Tibial artery (tissue), 4 donors: ENCODE measurements around the gene LRP1B.

ENCODE experiments used
- DNase-seq, 2 donors: peaks; one replicate each; pipeline ENCODE4 v3.0.0-alpha.2; 2019
- H3K27ac ChIP-seq, 2 donors: fragments of 200-600 bp; sonication (generic) in 1 of 2; 1 replicate in 1 of 2; 2 replicates in 1 of 2; pipeline ENCODE4 v1.5.1; 2018 to 2019; ENCODE audit warnings: mild to moderate bottlenecking in 1 of 2
- H3K27me3 ChIP-seq, 2 donors: fragments of 200-600 bp; sonication (generic) in 1 of 2; one replicate each; pipeline versions ENCODE4 v1.5.1 to v1.6.0; 2016 to 2019
- H3K36me3 ChIP-seq, 3 donors: fragments of 200-600 bp; sonication (generic) in 2 of 3; one replicate each; pipeline ENCODE4 v1.5.1; 2016 to 2019; ENCODE audit warnings: mild to moderate bottlenecking in 2 of 3
- H3K4me1 ChIP-seq, 4 donors: fragments of 200-600 bp; sonication (generic) in 2 of 4; 1 replicate in 3 of 4; 2 replicates in 1 of 4; pipeline ENCODE4 v1.5.1; 2016 to 2019
- H3K4me3 ChIP-seq, 2 donors: fragments of 200-600 bp; sonication (generic) in 1 of 2; 1 replicate in 1 of 2; 2 replicates in 1 of 2; pipeline ENCODE4 v1.5.1; 2018 to 2019; ENCODE audit warnings: mild to moderate bottlenecking in 2 of 2
- H3K9me3 ChIP-seq, 3 donors: fragments of 200-600 bp; sonication (generic) in 1 of 3; one replicate each; pipeline ENCODE4 v1.5.1; 2016 to 2019
- intact Hi-C: fragments of 100-400 bp; cut with DNase I; formaldehyde crosslinking; loops from one replicate; pipeline ENCODE4 v1.15.0; 2023; ENCODE audit warnings: low total_unique reads
- TF ChIP-seq, protein P1 (sequence below), 2 experiments: fragments of 200-600 bp in 1 of 2; fragments of 450-650 bp in 1 of 2; IDR thresholded peaks; one replicate each; pipeline ENCODE4 v1.5.1; 2017 to 2019; ENCODE audit warnings: antibody characterized with exemption in 2 of 2, mild to moderate bottlenecking in 1 of 2, moderate library complexity in 1 of 2

LRP1B gene

GRCh38 chr2:140630557-140630956 lies 1500.3 kb downstream of the LRP1B start:
- Histone ChIP-seq H3K4me3 (no peak overlapping the region), H3K4me1 (no peaks in the 10 kb centered on the region), H3K9me3 (no peaks in the 10 kb centered on the region), H3K27ac (no peak overlapping the region), H3K36me3 (no peaks in the 10 kb centered on the region), H3K27me3 (no peaks in the 10 kb centered on the region)
- no peak for DNase-seq
- TF ChIP-seq, protein P1, sequence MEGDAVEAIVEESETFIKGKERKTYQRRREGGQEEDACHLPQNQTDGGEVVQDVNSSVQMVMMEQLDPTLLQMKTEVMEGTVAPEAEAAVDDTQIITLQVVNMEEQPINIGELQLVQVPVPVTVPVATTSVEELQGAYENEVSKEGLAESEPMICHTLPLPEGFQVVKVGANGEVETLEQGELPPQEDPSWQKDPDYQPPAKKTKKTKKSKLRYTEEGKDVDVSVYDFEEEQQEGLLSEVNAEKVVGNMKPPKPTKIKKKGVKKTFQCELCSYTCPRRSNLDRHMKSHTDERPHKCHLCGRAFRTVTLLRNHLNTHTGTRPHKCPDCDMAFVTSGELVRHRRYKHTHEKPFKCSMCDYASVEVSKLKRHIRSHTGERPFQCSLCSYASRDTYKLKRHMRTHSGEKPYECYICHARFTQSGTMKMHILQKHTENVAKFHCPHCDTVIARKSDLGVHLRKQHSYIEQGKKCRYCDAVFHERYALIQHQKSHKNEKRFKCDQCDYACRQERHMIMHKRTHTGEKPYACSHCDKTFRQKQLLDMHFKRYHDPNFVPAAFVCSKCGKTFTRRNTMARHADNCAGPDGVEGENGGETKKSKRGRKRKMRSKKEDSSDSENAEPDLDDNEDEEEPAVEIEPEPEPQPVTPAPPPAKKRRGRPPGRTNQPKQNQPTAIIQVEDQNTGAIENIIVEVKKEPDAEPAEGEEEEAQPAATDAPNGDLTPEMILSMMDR (IDR thresholded peaks at IDR 0.05): no peak
- intact Hi-C loops: no loop called here

GRCh38 chr2:140627885-140628284 lies 1502.9 kb downstream of the LRP1B start:
- no peaks in the 10 kb centered on the region for H3K27me3 ChIP-seq
- no peaks in the 10 kb centered on the region for H3K9me3 ChIP-seq
- TF ChIP-seq, protein P1 (IDR thresholded peaks at IDR 0.05): no peak
- H3K36me3 ChIP-seq: no peaks in the 10 kb centered on the region
- no peak overlapping the region for H3K4me3 ChIP-seq
- H3K4me1 ChIP-seq: no peaks in the 10 kb centered on the region
- intact Hi-C loops: no loop called here
- no peak overlapping the region for H3K27ac ChIP-seq
- DNase-seq: no peak

GRCh38 chr2:140627136-140627535 lies 1503.7 kb downstream of the LRP1B start:
- H3K9me3 ChIP-seq: no peaks in the 10 kb centered on the region
- TF ChIP-seq, protein P1 (IDR thresholded peaks at IDR 0.05): no peak
- DNase-seq: no peak
- no peaks in the 10 kb centered on the region for H3K4me1 ChIP-seq
- H3K27me3 ChIP-seq: no peaks in the 10 kb centered on the region
- no peak overlapping the region for H3K27ac ChIP-seq
- H3K36me3 ChIP-seq: no peaks in the 10 kb centered on the region
- no peak overlapping the region for H3K4me3 ChIP-seq
- intact Hi-C loops: no loop called here

DNA sequence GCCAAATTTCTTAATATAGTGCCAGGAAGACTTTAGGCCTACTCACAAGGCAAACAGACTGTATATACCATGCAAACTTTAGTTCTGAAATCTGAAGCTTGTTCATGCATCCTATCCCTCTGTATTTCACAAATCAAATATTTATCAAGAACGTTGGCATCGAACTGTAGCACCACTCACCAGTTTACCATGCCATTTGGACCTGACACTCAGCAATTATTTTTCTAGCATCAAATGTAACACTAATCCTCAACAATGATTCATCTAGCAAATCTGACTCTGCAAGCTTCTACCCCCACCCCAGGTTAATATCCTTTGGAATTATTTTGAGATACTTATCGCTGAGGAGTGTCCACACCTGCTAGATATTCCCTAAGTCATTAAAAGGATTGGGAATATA lies 1506.6 kb downstream of the LRP1B start:
- Histone ChIP-seq H3K9me3 (no peaks in the 10 kb centered on the region), H3K4me1 (no peaks in the 10 kb centered on the region), H3K4me3 (no peak overlapping the region), H3K27me3 (no peaks in the 10 kb centered on the region), H3K27ac (no peak overlapping the region), H3K36me3 (no peaks in the 10 kb centered on the region)
- intact Hi-C loops: no loop called here
- DNase-seq: no peak
- TF ChIP-seq, protein P1 (IDR thresholded peaks at IDR 0.05): no peak

DNA sequence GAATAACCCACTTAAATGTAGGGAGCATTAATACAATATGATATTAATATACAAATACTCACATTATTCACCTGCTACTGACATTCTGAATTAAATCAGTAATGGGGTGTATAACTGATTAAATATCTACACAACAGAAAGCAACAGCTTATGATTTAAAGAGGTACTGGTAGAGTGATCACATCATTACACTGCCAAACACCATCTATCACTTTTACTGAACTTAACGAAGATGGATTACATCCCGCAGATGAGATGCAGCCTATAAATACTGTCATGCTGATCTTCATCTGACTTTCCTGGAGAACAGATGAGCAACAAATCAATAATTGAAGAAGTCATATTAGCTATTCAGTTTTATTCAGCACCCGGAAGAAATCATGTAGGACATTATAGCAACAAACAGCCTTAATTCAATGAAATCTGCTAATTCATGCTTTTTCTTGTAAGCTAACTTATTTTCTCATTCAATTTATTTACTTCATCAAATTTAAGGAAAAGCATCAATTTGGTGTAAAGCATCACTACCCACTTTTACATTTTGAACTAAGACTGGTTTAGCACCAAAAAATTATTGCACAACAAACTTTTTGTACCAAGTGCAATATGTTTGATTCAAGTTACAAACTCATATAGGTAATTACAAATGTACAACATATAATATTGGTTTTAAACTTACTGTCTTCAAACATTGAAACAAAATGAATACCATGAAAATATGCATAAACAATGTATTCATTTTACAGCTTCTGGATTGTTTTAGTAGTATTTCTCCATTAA lies 1509.0 kb downstream of the LRP1B start:
- Histone ChIP-seq H3K27ac (no peak overlapping the region), H3K9me3 (no peaks in the 10 kb centered on the region), H3K36me3 (no peaks in the 10 kb centered on the region), H3K4me3 (no peak overlapping the region), H3K4me1 (no peaks in the 10 kb centered on the region), H3K27me3 (no peaks in the 10 kb centered on the region)
- no peak for DNase-seq
- intact Hi-C loops: no loop called here
- TF ChIP-seq, protein P1 (IDR thresholded peaks at IDR 0.05): no peak
